Measurements from ENCODE around the gene CDH13.

Gene CDH13

GRCh38 chr16:82643136-82643535 lies 16.4 kb downstream of the CDH13 start:
- Histone ChIP-seq H3K9me2 (replicated peaks; ENCODE audit: control insufficient read depth, low read length) (no peaks in the 10 kb centered on the region), H3K36me3 (ENCODE audit: control insufficient read depth, low read length) (no peaks in the 10 kb centered on the region), H3K9me3 (ENCODE audit: control insufficient read depth, insufficient read depth, low read length) (no peaks in the 10 kb centered on the region), H3K4me2 (ENCODE audit: low read length) (no peak overlapping the region), H3K4me1 (ENCODE audit: control insufficient read depth, low read length) (no peaks in the 10 kb centered on the region), H3K4me3 (ENCODE audit: low read length) (no peak overlapping the region), H3F3A (ENCODE audit: control insufficient read depth, insufficient read depth) (no peaks in the 10 kb centered on the region), H3K27ac (ENCODE audit: low read depth, low read length) (no peak overlapping the region), H3K79me2 (ENCODE audit: control insufficient read depth, low read length) (no peaks in the 10 kb centered on the region), H4K20me1 (ENCODE audit: control insufficient read depth, insufficient read depth, low read depth, low read length) (no peaks in the 10 kb centered on the region), H3K27me3 (ENCODE audit: control insufficient read depth, low read length) (no peaks in the 10 kb centered on the region)
- no peak for TF ChIP-seq EZH2phosphoT487 (IDR thresholded peaks at IDR 0.05; ENCODE audit: borderline replicate concordance, low read length)
- TF ChIP-seq CTCF (IDR thresholded peaks at IDR 0.05; ENCODE audit: low read depth, low read length, poor library complexity, severe bottlenecking): no peak

- TF ChIP-seq EZH2phosphoT487 (IDR thresholded peaks at IDR 0.05; ENCODE audit: borderline replicate concordance, low read length) (no peak), CTCF (IDR thresholded peaks at IDR 0.05; ENCODE audit: low read depth, low read length, poor library complexity, severe bottlenecking) (no peak)
Measured at GRCh38 chr16:82643936-82644630, 17.3 kb downstream of the CDH13 start.

GRCh38 chr16:82646504-82646903 lies 19.7 kb downstream of the CDH13 start:
- Histone ChIP-seq H3K9me3 (ENCODE audit: control insufficient read depth, insufficient read depth, low read length) (0 out of 2 replicates have a peak, but pooled peaks cover 3% of the 10 kb centered on the region), H3K9me2 (replicated peaks; ENCODE audit: control insufficient read depth, low read length) (no peaks in the 10 kb centered on the region), H3K4me3 (ENCODE audit: low read length) (no peak overlapping the region), H3K27ac (ENCODE audit: low read depth, low read length) (no peak overlapping the region), H3K4me2 (ENCODE audit: low read length) (no peak overlapping the region), H4K20me1 (ENCODE audit: control insufficient read depth, insufficient read depth, low read depth, low read length) (no peaks in the 10 kb centered on the region), H3K27me3 (ENCODE audit: control insufficient read depth, low read length) (no peaks in the 10 kb centered on the region), H3K36me3 (ENCODE audit: control insufficient read depth, low read length) (no peaks in the 10 kb centered on the region), H3F3A (ENCODE audit: control insufficient read depth, insufficient read depth) (no peaks in the 10 kb centered on the region), H3K4me1 (ENCODE audit: control insufficient read depth, low read length) (peaks cover 3% of the 10 kb centered on the region), H3K79me2 (ENCODE audit: control insufficient read depth, low read length) (no peaks in the 10 kb centered on the region)
- TF ChIP-seq EZH2phosphoT487 (IDR thresholded peaks at IDR 0.05; ENCODE audit: borderline replicate concordance, low read length) (no peak), CTCF (IDR thresholded peaks at IDR 0.05; ENCODE audit: low read depth, low read length, poor library complexity, severe bottlenecking) (no peak)

More at GRCh38 chr16:82643936-82644630, 17.3 kb downstream of the CDH13 start:
- H3K79me2 ChIP-seq (ENCODE audit: control insufficient read depth, low read length): no peaks in the 10 kb centered on the region
- H3K27ac ChIP-seq (ENCODE audit: low read depth, low read length): no peak overlapping the region
- no peak overlapping the region for H3K4me3 ChIP-seq (ENCODE audit: low read length)
- H3K36me3 ChIP-seq (ENCODE audit: control insufficient read depth, low read length): no peaks in the 10 kb centered on the region
- no peaks in the 10 kb centered on the region for H3K4me1 ChIP-seq (ENCODE audit: control insufficient read depth, low read length)
- H3F3A ChIP-seq (ENCODE audit: control insufficient read depth, insufficient read depth): no peaks in the 10 kb centered on the region
- H3K4me2 ChIP-seq (ENCODE audit: low read length): no peak overlapping the region
- no peaks in the 10 kb centered on the region for H3K9me2 ChIP-seq (replicated peaks; ENCODE audit: control insufficient read depth, low read length)
- H3K9me3 ChIP-seq (ENCODE audit: control insufficient read depth, insufficient read depth, low read length): no peaks in the 10 kb centered on the region
- no peaks in the 10 kb centered on the region for H4K20me1 ChIP-seq (ENCODE audit: control insufficient read depth, insufficient read depth, low read depth, low read length)
- no peaks in the 10 kb centered on the region for H3K27me3 ChIP-seq (ENCODE audit: control insufficient read depth, low read length)

Data from DOHH2 (cell line).